ENCODE data around the gene ZFP3. TPM values are rescaled to one million over a fixed set of nuclear protein-coding genes. Genes with fewer than 3 reads are reported as not detected.
"Not testable (repeated sequence)": the region's sequence is repeated elsewhere in the genome, so short reads cannot be mapped to it uniquely, and the experiment has no call there.

ZFP3 gene
- total RNA-seq, 2 experiments from 2014 or later, result 0.34 to 0.98 TPM

DNA sequence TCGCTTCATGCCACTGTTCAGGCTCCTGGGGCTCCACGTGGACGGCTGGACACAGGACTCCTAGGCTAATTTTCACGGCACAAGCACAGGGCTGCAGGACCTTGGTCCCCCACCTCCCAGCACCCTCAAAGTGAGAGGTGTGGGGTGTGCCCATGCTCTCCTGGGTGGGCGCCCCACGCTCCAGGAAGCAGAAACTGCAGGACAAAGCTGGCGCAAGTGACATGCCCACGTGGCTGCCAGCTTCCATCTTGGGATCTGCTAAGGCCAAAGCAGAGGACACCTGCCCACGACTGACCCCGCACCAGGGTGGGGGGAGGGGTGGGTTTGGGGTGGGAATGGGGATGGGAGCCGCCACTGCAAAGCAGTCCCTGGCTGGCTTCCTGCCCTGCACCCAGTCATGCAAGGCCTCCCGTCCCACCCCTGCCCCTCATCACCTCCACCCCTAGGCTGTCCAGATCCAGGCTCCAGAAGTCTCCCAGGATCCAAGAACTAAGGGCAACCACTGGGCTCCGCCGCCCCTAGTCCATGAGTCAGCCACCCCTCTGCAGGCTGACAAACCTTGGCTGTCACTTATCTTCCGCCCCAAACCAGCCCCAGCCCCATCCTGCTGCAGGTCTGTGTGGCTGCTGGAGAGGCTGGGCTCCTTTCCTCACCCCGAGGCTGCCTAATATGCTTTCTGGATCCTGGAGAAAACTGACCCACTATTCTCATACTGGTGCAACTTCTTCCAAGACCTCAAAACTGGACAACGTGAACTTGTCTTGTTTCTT is 48.6 kb downstream of the ZFP3 start:
- no peak for TF ChIP-seq EZH2phosphoT487 (IDR thresholded peaks at IDR 0.05; ENCODE audit: borderline replicate concordance, low read depth, low read length)
- H2AFZ ChIP-seq (ENCODE audit: low read length), result no peak overlapping the region
- H3K4me1 ChIP-seq (ENCODE audit: insufficient read depth, low read length, poor library complexity, severe bottlenecking), result no peaks in the 10 kb centered on the region
- ChIA-PET CTCF (ENCODE audit: unreplicated experiment) (no interaction called here), POLR2A (no interaction called here)
- no peaks in the 10 kb centered on the region for H3K79me2 ChIP-seq (ENCODE audit: insufficient read depth, low read depth, low read length)
- no peaks in the 10 kb centered on the region for H3K9me3 ChIP-seq (ENCODE audit: low read length)
- no peaks in the 10 kb centered on the region for H3K9me2 ChIP-seq (ENCODE audit: insufficient read depth, low read length)
- DNase-seq (ENCODE audit: low spot score), result no peak
- intact Hi-C loops (cut with micrococcal nuclease; ENCODE audit: unreplicated experiment), result no loop called here
- no peaks in the 10 kb centered on the region for H3K36me3 ChIP-seq (ENCODE audit: insufficient read depth, low read length)
- BruUV-seq (replicated peaks), result no TSS peak
- H4K20me1 ChIP-seq (ENCODE audit: insufficient read depth, low read length), result no peaks in the 10 kb centered on the region
- H3K4me3 ChIP-seq (ENCODE audit: low read depth, low read length, poor library complexity, severe bottlenecking), result no peak overlapping the region
- no peak overlapping the region for H3K4me2 ChIP-seq (ENCODE audit: low read length)
- H3K27ac ChIP-seq (ENCODE audit: low read depth, low read length, poor library complexity, severe bottlenecking), result no peak overlapping the region

DNA sequence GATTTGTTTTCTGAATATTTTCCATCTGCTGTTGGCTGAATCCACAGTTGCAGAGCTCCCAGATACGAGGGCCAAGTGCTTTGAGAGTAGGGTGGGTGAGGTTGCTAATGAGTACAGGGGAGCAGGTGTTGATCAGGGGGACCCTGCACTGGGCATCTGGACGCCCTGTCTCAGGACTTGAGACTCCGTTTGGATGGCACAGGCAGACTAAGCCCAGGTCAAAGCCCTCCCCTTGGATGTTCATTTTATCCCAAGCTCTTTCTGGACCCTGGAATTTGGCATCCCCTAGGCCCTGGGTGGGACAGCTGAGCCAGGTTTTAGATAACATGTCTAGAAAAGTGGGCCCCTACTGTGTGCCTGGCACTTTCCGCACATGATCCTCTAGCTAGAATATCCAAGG is 49.6 kb downstream of the ZFP3 start:
- no peak overlapping the region for H3K27ac ChIP-seq (ENCODE audit: low read depth, low read length, poor library complexity, severe bottlenecking)
- intact Hi-C loops (cut with micrococcal nuclease; ENCODE audit: unreplicated experiment), result no loop called here
- no peak overlapping the region for H2AFZ ChIP-seq (ENCODE audit: low read length)
- TF ChIP-seq EZH2phosphoT487 (IDR thresholded peaks at IDR 0.05; ENCODE audit: borderline replicate concordance, low read depth, low read length), result no peak
- TF ChIP-seq, protein P1, sequence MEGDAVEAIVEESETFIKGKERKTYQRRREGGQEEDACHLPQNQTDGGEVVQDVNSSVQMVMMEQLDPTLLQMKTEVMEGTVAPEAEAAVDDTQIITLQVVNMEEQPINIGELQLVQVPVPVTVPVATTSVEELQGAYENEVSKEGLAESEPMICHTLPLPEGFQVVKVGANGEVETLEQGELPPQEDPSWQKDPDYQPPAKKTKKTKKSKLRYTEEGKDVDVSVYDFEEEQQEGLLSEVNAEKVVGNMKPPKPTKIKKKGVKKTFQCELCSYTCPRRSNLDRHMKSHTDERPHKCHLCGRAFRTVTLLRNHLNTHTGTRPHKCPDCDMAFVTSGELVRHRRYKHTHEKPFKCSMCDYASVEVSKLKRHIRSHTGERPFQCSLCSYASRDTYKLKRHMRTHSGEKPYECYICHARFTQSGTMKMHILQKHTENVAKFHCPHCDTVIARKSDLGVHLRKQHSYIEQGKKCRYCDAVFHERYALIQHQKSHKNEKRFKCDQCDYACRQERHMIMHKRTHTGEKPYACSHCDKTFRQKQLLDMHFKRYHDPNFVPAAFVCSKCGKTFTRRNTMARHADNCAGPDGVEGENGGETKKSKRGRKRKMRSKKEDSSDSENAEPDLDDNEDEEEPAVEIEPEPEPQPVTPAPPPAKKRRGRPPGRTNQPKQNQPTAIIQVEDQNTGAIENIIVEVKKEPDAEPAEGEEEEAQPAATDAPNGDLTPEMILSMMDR (conservative IDR thresholded peaks at IDR 0.05; ENCODE audit: low read length), result no peak
- no peak for DNase-seq (ENCODE audit: low spot score)
- H4K20me1 ChIP-seq (ENCODE audit: insufficient read depth, low read length), result no peaks in the 10 kb centered on the region
- no peaks in the 10 kb centered on the region for H3K79me2 ChIP-seq (ENCODE audit: insufficient read depth, low read depth, low read length)
- H3K4me3 ChIP-seq (ENCODE audit: low read depth, low read length, poor library complexity, severe bottlenecking), result no peak overlapping the region
- ChIA-PET CTCF (ENCODE audit: unreplicated experiment) (no interaction called here), POLR2A (no interaction called here)
- BruUV-seq (replicated peaks), result no TSS peak
- no peaks in the 10 kb centered on the region for H3K9me3 ChIP-seq (ENCODE audit: low read length)
- H3K4me1 ChIP-seq (ENCODE audit: insufficient read depth, low read length, poor library complexity, severe bottlenecking), result no peaks in the 10 kb centered on the region
- no peaks in the 10 kb centered on the region for H3K9me2 ChIP-seq (ENCODE audit: insufficient read depth, low read length)
- H3K4me2 ChIP-seq (ENCODE audit: low read length), result no peak overlapping the region
- no peaks in the 10 kb centered on the region for H3K36me3 ChIP-seq (ENCODE audit: insufficient read depth, low read length)

DNA sequence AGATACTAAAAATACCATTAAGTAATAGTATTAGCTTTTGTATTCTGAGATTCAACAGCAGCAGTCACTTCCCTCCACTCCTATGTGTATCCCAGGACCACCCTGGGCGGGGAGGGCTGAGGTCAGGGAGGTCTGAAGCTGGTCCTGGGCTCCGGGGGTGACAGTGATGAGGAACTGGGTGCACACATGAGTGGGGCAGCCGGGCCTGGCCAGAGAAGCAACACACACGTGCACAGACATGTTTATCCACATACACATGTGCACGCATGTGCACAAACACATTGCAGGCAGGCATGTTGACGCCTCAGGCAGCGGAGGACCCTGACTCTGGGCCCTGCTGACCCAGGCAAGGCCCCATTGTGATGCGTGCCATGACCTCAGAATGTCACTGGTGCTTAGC is 50.1 kb downstream of the ZFP3 start:
- POLR2A ChIA-PET; DNase-seq (ENCODE audit: low spot score); intact Hi-C loops (cut with micrococcal nuclease; ENCODE audit: unreplicated experiment); H3K4me3 ChIP-seq (ENCODE audit: low read depth, low read length, poor library complexity, severe bottlenecking); H3K36me3 ChIP-seq (ENCODE audit: insufficient read depth, low read length); BruUV-seq (replicated peaks); H3K27ac ChIP-seq (ENCODE audit: low read depth, low read length, poor library complexity, severe bottlenecking); CTCF ChIA-PET (ENCODE audit: unreplicated experiment); H3K9me2 ChIP-seq (ENCODE audit: insufficient read depth, low read length); H3K9me3 ChIP-seq (ENCODE audit: low read length); H3K4me2 ChIP-seq (ENCODE audit: low read length); H2AFZ ChIP-seq (ENCODE audit: low read length); H3K79me2 ChIP-seq (ENCODE audit: insufficient read depth, low read depth, low read length); H3K4me1 ChIP-seq (ENCODE audit: insufficient read depth, low read length, poor library complexity, severe bottlenecking); H4K20me1 ChIP-seq (ENCODE audit: insufficient read depth, low read length): not testable (repeated sequence)

Data from OCI-LY7 (cell line).